Ishikawa (cell line): ENCODE results near the gene SFTPA2.

Experiments
- CEBPB ChIP-seq: IDR thresholded peaks from 2 replicates; pipeline ENCODE4 v1.6.1; 2012
- CREB1 ChIP-seq: IDR thresholded peaks from 2 replicates; pipeline ENCODE4 v1.6.1; 2012; ENCODE audit warnings: low read depth
- EGR1 ChIP-seq: IDR thresholded peaks from 2 replicates; pipeline ENCODE4 v1.6.1; 2012
- EP300 ChIP-seq: IDR thresholded peaks from 2 replicates; pipeline ENCODE4 v1.6.1; 2012; ENCODE audit warnings: borderline replicate concordance
- FOXM1 ChIP-seq: IDR thresholded peaks from 2 replicates; pipeline ENCODE4 v1.6.1; 2012; ENCODE audit warnings: low read depth, borderline replicate concordance
- MAX ChIP-seq: IDR thresholded peaks from 2 replicates; pipeline ENCODE4 v1.6.1; 2012
- NFIC ChIP-seq: IDR thresholded peaks from 2 replicates; pipeline ENCODE4 v1.6.1; 2012
- RAD21 ChIP-seq: IDR thresholded peaks from 2 replicates; pipeline ENCODE4 v1.6.1; 2012; ENCODE audit warnings: low read depth
- REST ChIP-seq: IDR thresholded peaks from 2 replicates; pipeline ENCODE4 v1.6.1; 2012; ENCODE audit warnings: low read depth, mild to moderate bottlenecking
- TAF1 ChIP-seq: IDR thresholded peaks from 2 replicates; pipeline ENCODE4 v1.6.1; 2012; ENCODE audit warnings: low read depth, mild to moderate bottlenecking
- TCF12 ChIP-seq: IDR thresholded peaks from 2 replicates; pipeline ENCODE4 v1.6.1; 2012; ENCODE audit warnings: low read depth
- TEAD4 ChIP-seq: IDR thresholded peaks from 2 replicates; pipeline ENCODE4 v1.6.1; 2012
- USF1 ChIP-seq: IDR thresholded peaks from 2 replicates; pipeline ENCODE4 v1.6.1; 2012
- YY1 ChIP-seq: IDR thresholded peaks from 2 replicates; pipeline ENCODE4 v1.6.1; 2012; ENCODE audit warnings: low read depth
- ZBTB7A ChIP-seq: IDR thresholded peaks from 2 replicates; pipeline ENCODE4 v1.6.1; 2012; ENCODE audit warnings: low read depth

The SFTPA2 gene

GRCh38 chr10:79562135-79562756 is 2.0 kb upstream of the SFTPA2 start:
- TF ChIP-seq MAX (peak; percentile 46; the same call in 1 of the 2 replicates), RAD21 (peak; percentile 94), CEBPB (no peak)

- TF ChIP-seq FOXM1 (no peak), EGR1 (no peak), ZBTB7A (no peak), TCF12 (no peak), TEAD4 (no peak), YY1 (no peak), USF1 (no peak), CEBPB (no peak), NFIC (no peak), TAF1 (no peak), RAD21 (no peak), CREB1 (no peak)
Observed at GRCh38 chr10:79561257-79561656, 1.1 kb upstream of the SFTPA2 start.

GRCh38 chr10:79559726-79560125 is 481 bp downstream of the SFTPA2 start:
- TF ChIP-seq MAX (no peak), CREB1 (no peak), RAD21 (no peak), EGR1 (no peak), TAF1 (no peak), USF1 (no peak), YY1 (no peak), EP300 (no peak), TEAD4 (no peak), CEBPB (no peak), TCF12 (no peak), ZBTB7A (no peak), NFIC (no peak), REST (no peak), FOXM1 (no peak)

- no peak for TF ChIP-seq USF1
- no peak for TF ChIP-seq MAX
- no peak for TF ChIP-seq TCF12
- TF ChIP-seq TAF1: no peak
- TF ChIP-seq RAD21: no peak
- no peak for TF ChIP-seq ZBTB7A
- TF ChIP-seq CREB1: no peak
- TF ChIP-seq EGR1: no peak
- no peak for TF ChIP-seq REST
- TF ChIP-seq YY1: no peak
- no peak for TF ChIP-seq TEAD4
- no peak for TF ChIP-seq FOXM1
- TF ChIP-seq CEBPB: no peak
Observed at GRCh38 chr10:79555354-79556309, 4.6 kb downstream of the SFTPA2 start.

GRCh38 chr10:79552143-79552542 is 8.1 kb downstream of the SFTPA2 start:
- TF ChIP-seq YY1 (no peak), EGR1 (no peak), REST (no peak), MAX (no peak), CREB1 (no peak), ZBTB7A (no peak), FOXM1 (no peak), EP300 (no peak), TCF12 (no peak), USF1 (no peak), TEAD4 (no peak), NFIC (no peak), RAD21 (no peak), CEBPB (no peak), TAF1 (no peak)
